OCI-LY7 (cell line): ENCODE results near the gene BSND. TPM values are rescaled to one million over a fixed set of nuclear protein-coding genes. Genes with fewer than 3 reads are reported as not detected.
"Not testable (repeated sequence)": the region's sequence is repeated elsewhere in the genome, so short reads cannot be mapped to it uniquely, and the experiment has no call there.

Experiments
- BruUV-seq: library from RNA; stranded (reverse); fragments of 400-500 nt; replicated peaks from 2 replicates; lab custom pipeline; 2021; lab: Mats Ljungman, UMichigan
- CTCF ChIA-PET: fragments of 300-600 bp; sonication (Branson Sonifier 250); formaldehyde crosslinking; loops from one replicate; lab custom pipeline; 2022; ENCODE audit warnings: antibody characterized with exemption; ENCODE audit not compliant: unreplicated experiment; lab: Charles Lee
- POLR2A ChIA-PET: fragments of 300-600 bp; sonication (Branson Sonifier 250); formaldehyde crosslinking; loops from one replicate; lab custom pipeline; 2022; ENCODE audit warnings: antibody characterized with exemption; lab: Charles Lee
- DNase-seq: peaks from one replicate; pipeline ENCODE4 v3.0.0-alpha.2; 2015; ENCODE audit warnings: low spot score
- H2AFZ ChIP-seq: fragments of 200-600 bp; sonication (generic), shearing (Covaris generic); 2 replicates; pipeline ENCODE4 v1.6.1; 2014; ENCODE audit warnings: mild to moderate bottlenecking, antibody characterized with exemption, low read length, moderate library complexity
- H3K27ac ChIP-seq: fragments of 200-600 bp; sonication (generic); 2 replicates; pipeline ENCODE4 v1.5.1; 2014; ENCODE audit warnings: mixed run types, low read depth, mild to moderate bottlenecking, moderate library complexity, low read length, inconsistent platforms; ENCODE audit not compliant: poor library complexity, severe bottlenecking
- H3K36me3 ChIP-seq: fragments of 200-600 bp; sonication (generic); 2 replicates; pipeline ENCODE4 v1.6.1; 2014; ENCODE audit warnings: mild to moderate bottlenecking, antibody characterized with exemption, low read length, moderate library complexity, mixed read lengths; ENCODE audit not compliant: insufficient read depth
- H3K4me1 ChIP-seq: fragments of 200-600 bp; sonication (generic); 2 replicates; pipeline ENCODE4 v1.5.1; 2014; ENCODE audit warnings: mild to moderate bottlenecking, low read length; ENCODE audit not compliant: insufficient read depth, poor library complexity, severe bottlenecking
- H3K4me2 ChIP-seq: fragments of 200-600 bp; sonication (generic); 2 replicates; pipeline ENCODE4 v1.6.1; 2014; ENCODE audit warnings: mild to moderate bottlenecking, low read length
- H3K4me3 ChIP-seq: fragments of 200-600 bp; sonication (generic); 2 replicates; pipeline ENCODE4 v1.5.1; 2014; ENCODE audit warnings: mild to moderate bottlenecking, low read depth, low read length; ENCODE audit not compliant: poor library complexity, severe bottlenecking
- H3K79me2 ChIP-seq: fragments of 200-600 bp; sonication (generic); 2 replicates; pipeline ENCODE4 v1.6.1; 2016; ENCODE audit warnings: low read depth, mild to moderate bottlenecking, low read length, moderate library complexity, mixed read lengths; ENCODE audit not compliant: insufficient read depth
- H3K9me2 ChIP-seq: fragments of 200-600 bp; sonication (generic); 2 replicates; pipeline ENCODE4 v1.6.1; 2016; ENCODE audit warnings: mild to moderate bottlenecking, low read length, mixed read lengths; ENCODE audit not compliant: insufficient read depth
- H3K9me3 ChIP-seq: fragments of 200-600 bp; sonication (generic); 2 replicates; pipeline ENCODE4 v1.6.1; 2014; ENCODE audit warnings: mild to moderate bottlenecking, mixed run types, low read length, mixed read lengths
- H4K20me1 ChIP-seq: fragments of 200-600 bp; sonication (generic); 2 replicates; pipeline ENCODE4 v1.6.1; 2014; ENCODE audit warnings: mild to moderate bottlenecking, antibody characterized with exemption, low read length, moderate library complexity, mixed read lengths; ENCODE audit not compliant: insufficient read depth
- CTCF ChIP-seq: fragments of 200-600 bp; sonication (generic); conservative IDR thresholded peaks from 2 replicates; pipeline ENCODE4 v1.5.1; 2014; ENCODE audit warnings: mild to moderate bottlenecking, antibody characterized with exemption, low read length, moderate library complexity, mixed read lengths
- EZH2phosphoT487 ChIP-seq: fragments of 200-600 bp; sonication (generic); IDR thresholded peaks from 2 replicates; pipeline ENCODE4 v1.6.1; 2018; ENCODE audit warnings: low read depth, borderline replicate concordance, mild to moderate bottlenecking, mixed run types, antibody characterized with exemption, low read length, moderate library complexity, mixed read lengths
- intact Hi-C: fragments of 100-400 bp; cut with micrococcal nuclease; formaldehyde crosslinking; loops from one replicate; pipeline ENCODE4 v1.10.0; 2022; ENCODE audit not compliant: unreplicated experiment
- total RNA-seq, 2 experiments: library from RNA; depleted of rRNA in 1 of 2; stranded (reverse); fragments of >200 nt in 1 of 2; shearing (Covaris generic) in 1 of 2; gene quantifications; 2 replicates each; pipeline ENCODE4 v1.2.3, GENCODE V29; 2014 to 2022

BSND gene
- total RNA-seq, 2 experiments from 2014 or later: not detected

- TF ChIP-seq CTCF (peak; percentile 85), EZH2phosphoT487 (no peak)
- peak; percentile 51 for DNase-seq
- H3K9me3 ChIP-seq: no peaks in the 10 kb centered on the region
- no peak overlapping the region for H3K4me3 ChIP-seq
- no peak overlapping the region for H3K27ac ChIP-seq
- H3K36me3 ChIP-seq: no peaks in the 10 kb centered on the region
- CTCF ChIA-PET: interaction anchor here (1.1 kb wide), 1 partner anchor 77 kb away, joined by 6 read pairs; no protein-coding TSS in a partner anchor
- no peaks in the 10 kb centered on the region for H3K9me2 ChIP-seq
- POLR2A ChIA-PET: no interaction called here
- no peak overlapping the region for H3K4me2 ChIP-seq
- no peaks in the 10 kb centered on the region for H4K20me1 ChIP-seq
- H3K79me2 ChIP-seq: no peaks in the 10 kb centered on the region
- BruUV-seq: no TSS peak
- no peaks in the 10 kb centered on the region for H3K4me1 ChIP-seq
- intact Hi-C loops: loop anchor here (1.0 kb wide), 2 partner anchors 72 to 77 kb away; no protein-coding TSS in a partner anchor
- H2AFZ ChIP-seq: no peak overlapping the region
Observed at GRCh38 chr1:55021942-55022546, 23.3 kb downstream of the BSND start.

GRCh38 chr1:55024163-55024562, 25.4 kb downstream of the BSND start:
- intact Hi-C loops, CTCF ChIA-PET, POLR2A ChIA-PET: not testable (repeated sequence)

GRCh38 chr1:55026682-55027081, 27.9 kb downstream of the BSND start:
- H3K4me2 ChIP-seq, H3K36me3 ChIP-seq, H3K79me2 ChIP-seq, H3K9me3 ChIP-seq, POLR2A ChIA-PET, intact Hi-C loops, DNase-seq, CTCF ChIA-PET, H2AFZ ChIP-seq, H3K27ac ChIP-seq, H4K20me1 ChIP-seq, H3K4me3 ChIP-seq, H3K9me2 ChIP-seq, BruUV-seq, H3K4me1 ChIP-seq: not testable (repeated sequence)

More at GRCh38 chr1:55024163-55024562, 25.4 kb downstream of the BSND start:
- not testable (repeated sequence) for H4K20me1 ChIP-seq, H3K36me3 ChIP-seq, DNase-seq, H3K9me3 ChIP-seq, H3K9me2 ChIP-seq, BruUV-seq, H3K4me3 ChIP-seq, H2AFZ ChIP-seq, H3K4me2 ChIP-seq, H3K4me1 ChIP-seq, H3K79me2 ChIP-seq, H3K27ac ChIP-seq

GRCh38 chr1:55031098-55031497, 32.4 kb downstream of the BSND start:
- intact Hi-C loops, H3K36me3 ChIP-seq, H3K27ac ChIP-seq, H3K9me3 ChIP-seq, H3K4me1 ChIP-seq, BruUV-seq, CTCF ChIA-PET, POLR2A ChIA-PET, H3K4me2 ChIP-seq, H3K79me2 ChIP-seq, DNase-seq, H3K4me3 ChIP-seq, H2AFZ ChIP-seq, H4K20me1 ChIP-seq, H3K9me2 ChIP-seq: not testable (repeated sequence)
